Stimulated activated CD8-positive, alpha-beta memory T cell treated with anti-CD3 and anti-CD28 coated beads, Interleukin-7, amount 100 ng/mL, for 24 hours (primary cell): ENCODE measurements around the gene ADNP.

ENCODE experiments used
- DNase-seq: peaks from one replicate; pipeline ENCODE4 v3.0.0-alpha.2; 2020; ENCODE audit warnings: low read depth

ADNP gene

GRCh38 chr20:50872560-50873425 is 58.4 kb downstream of the ADNP start:
- no peak for DNase-seq

GRCh38 chr20:50870561-50871161 is 60.6 kb downstream of the ADNP start:
- no peak for DNase-seq

GRCh38 chr20:50868509-50869495 is 62.4 kb downstream of the ADNP start:
- no peak for DNase-seq

GRCh38 chr20:50867805-50868204 is 63.4 kb downstream of the ADNP start:
- no peak for DNase-seq

GRCh38 chr20:50866831-50867230 is 64.4 kb downstream of the ADNP start:
- DNase-seq, result no peak

GRCh38 chr20:50866036-50866685 is 65.1 kb downstream of the ADNP start:
- DNase-seq, result no peak

- no peak for DNase-seq
Observed at GRCh38 chr20:50865591-50865990, 65.6 kb downstream of the ADNP start.

- DNase-seq, result no peak
Observed at GRCh38 chr20:50865114-50865513, 66.1 kb downstream of the ADNP start.

GRCh38 chr20:50862546-50862945 is 68.7 kb downstream of the ADNP start:
- no peak for DNase-seq

GRCh38 chr20:50861012-50861411 is 70.2 kb downstream of the ADNP start:
- DNase-seq, result no peak

GRCh38 chr20:50859161-50859560 is 72.1 kb downstream of the ADNP start:
- no peak for DNase-seq

GRCh38 chr20:50858525-50858924 is 72.7 kb downstream of the ADNP start:
- no peak for DNase-seq

GRCh38 chr20:50857348-50857747 is 73.9 kb downstream of the ADNP start:
- DNase-seq, result no peak

GRCh38 chr20:50856475-50857041 is 74.7 kb downstream of the ADNP start:
- DNase-seq, result no peak

GRCh38 chr20:50855498-50856474 is 75.5 kb downstream of the ADNP start:
- no peak for DNase-seq

GRCh38 chr20:50854506-50855249 is 76.6 kb downstream of the ADNP start:
- DNase-seq, result no peak

GRCh38 chr20:50852085-50852484 is 79.2 kb downstream of the ADNP start:
- DNase-seq, result no peak

- no peak for DNase-seq
Observed at GRCh38 chr20:50850721-50851286, 80.4 kb downstream of the ADNP start.
